HG03565 (cell line): ENCODE results near the gene CTDSPL.

Source experiments
- ATAC-seq: cut with Tn5 transposase; IDR thresholded peaks from one replicate; pipeline ENCODE4 v1.9.1; 2021; ENCODE audit warnings: mild to moderate bottlenecking, moderate library complexity; ENCODE audit not compliant: unreplicated experiment

The CTDSPL gene

GRCh38 chr3:38011111-38011510 lies 149.4 kb downstream of the CTDSPL start:
- no peak for ATAC-seq

- no peak for ATAC-seq
These were observed 153.8 kb downstream of the CTDSPL start for GRCh38 chr3:38015485-38015884.

- no peak for ATAC-seq
These were observed 154.3 kb downstream of the CTDSPL start for GRCh38 chr3:38015984-38016383.

GRCh38 chr3:38016410-38016809 lies 154.7 kb downstream of the CTDSPL start:
- ATAC-seq = no peak

GRCh38 chr3:38016847-38017444 lies 155.3 kb downstream of the CTDSPL start:
- no peak for ATAC-seq

- ATAC-seq = no peak
These were observed 156.0 kb downstream of the CTDSPL start for GRCh38 chr3:38017445-38018295.

- no peak for ATAC-seq
These were observed 156.9 kb downstream of the CTDSPL start for GRCh38 chr3:38018296-38019266.

GRCh38 chr3:38019658-38020341 lies 158.1 kb downstream of the CTDSPL start:
- no peak for ATAC-seq

- no peak for ATAC-seq
These were observed 158.7 kb downstream of the CTDSPL start for GRCh38 chr3:38020342-38020726.

GRCh38 chr3:38021196-38021595 lies 159.5 kb downstream of the CTDSPL start:
- no peak for ATAC-seq

- ATAC-seq = no peak
These were observed 160.6 kb downstream of the CTDSPL start for GRCh38 chr3:38022301-38022700.

- ATAC-seq = no peak
These were observed 161.4 kb downstream of the CTDSPL start for GRCh38 chr3:38022896-38023709.

- ATAC-seq = no peak
These were observed 165.2 kb downstream of the CTDSPL start for GRCh38 chr3:38026856-38027255.

- no peak for ATAC-seq
These were observed 166.1 kb downstream of the CTDSPL start for GRCh38 chr3:38027466-38028465.

- ATAC-seq = no peak
These were observed 167.1 kb downstream of the CTDSPL start for GRCh38 chr3:38028621-38029361.

GRCh38 chr3:38029400-38030125 lies 167.9 kb downstream of the CTDSPL start, which contains the start of gene PLCD1:
TSS of gene PLCD1 (minus strand) at chr3:38029642. CDS start at chr3:38029539, 103 bp downstream.
- ATAC-seq = no peak
